IPS-15b (cell line): Measurements from ENCODE around the gene ZDHHC17.
"Not testable (repeated sequence)": the region's sequence is repeated elsewhere in the genome, so short reads cannot be mapped to it uniquely, and the experiment has no call there.

Source experiments
- H3K27me3 ChIP-seq: one replicate; pipeline ENCODE4 v1.6.1; 2013; ENCODE audit warnings: low read length; ENCODE audit not compliant: control insufficient read depth, insufficient read depth
- H3K36me3 ChIP-seq: one replicate; pipeline ENCODE4 v1.6.1; 2013; ENCODE audit warnings: low read length; ENCODE audit not compliant: control insufficient read depth, insufficient read depth
- H3K4me1 ChIP-seq: one replicate; pipeline ENCODE4 v1.6.1; 2013; ENCODE audit warnings: mild to moderate bottlenecking, low read length; ENCODE audit not compliant: control insufficient read depth, insufficient read depth
- H3K4me3 ChIP-seq: one replicate; pipeline ENCODE4 v1.5.1; 2013; ENCODE audit warnings: low read depth, low read length
- H3K9ac ChIP-seq: one replicate; pipeline ENCODE4 v1.6.1; 2013; ENCODE audit warnings: low read depth, mild to moderate bottlenecking, low read length
- H3K9me3 ChIP-seq: one replicate; pipeline ENCODE4 v1.6.1; 2013; ENCODE audit warnings: mild to moderate bottlenecking, low read length; ENCODE audit not compliant: control insufficient read depth, insufficient read depth

Gene ZDHHC17

GRCh38 chr12:76768576-76768975, 4.7 kb downstream of the ZDHHC17 start:
- peaks cover 3% of the 10 kb centered on the region for H3K4me1 ChIP-seq

GRCh38 chr12:76777765-76778216, 13.9 kb downstream of the ZDHHC17 start:
- Histone ChIP-seq H3K4me1 (peaks cover 20% of the 10 kb centered on the region), H3K4me3 (no peak overlapping the region), H3K27me3 (no peaks in the 10 kb centered on the region), H3K9ac (no peak overlapping the region), H3K9me3 (no peaks in the 10 kb centered on the region), H3K36me3 (no peaks in the 10 kb centered on the region)

More at GRCh38 chr12:76768576-76768975, 4.7 kb downstream of the ZDHHC17 start:
- Histone ChIP-seq H3K9ac (no peak overlapping the region), H3K36me3 (no peaks in the 10 kb centered on the region), H3K4me3 (no peak overlapping the region), H3K27me3 (no peaks in the 10 kb centered on the region), H3K9me3 (no peaks in the 10 kb centered on the region)

GRCh38 chr12:76778364-76778763, 14.4 kb downstream of the ZDHHC17 start:
- no peak overlapping the region for H3K9ac ChIP-seq

DNA sequence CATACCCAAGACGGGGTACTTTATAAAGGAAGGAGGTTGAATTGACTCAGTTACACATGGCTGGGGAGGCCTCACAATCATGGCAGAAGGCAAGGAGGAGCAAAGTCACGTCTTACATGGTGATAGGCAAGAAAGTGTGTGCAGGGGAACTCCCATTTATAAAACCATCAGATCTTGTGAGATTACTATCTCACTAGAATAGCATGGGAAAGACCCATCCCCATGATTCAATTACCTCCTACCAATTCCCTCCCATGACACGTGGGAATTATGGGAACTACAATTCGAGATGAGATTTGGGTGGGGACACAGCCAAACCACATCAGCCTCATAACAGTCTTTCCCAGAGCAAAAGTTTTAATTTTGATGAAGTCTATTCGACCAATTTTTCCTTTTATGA, 15.4 kb downstream of the ZDHHC17 start:
- H3K27me3 ChIP-seq, H3K9me3 ChIP-seq, H3K36me3 ChIP-seq, H3K9ac ChIP-seq, H3K4me3 ChIP-seq: not testable (repeated sequence)
- peaks cover 20% of the 10 kb centered on the region for H3K4me1 ChIP-seq

More at GRCh38 chr12:76778364-76778763, 14.4 kb downstream of the ZDHHC17 start:
- Histone ChIP-seq H3K9me3 (no peaks in the 10 kb centered on the region), H3K4me1 (peaks cover 20% of the 10 kb centered on the region), H3K27me3 (no peaks in the 10 kb centered on the region), H3K36me3 (no peaks in the 10 kb centered on the region), H3K4me3 (no peak overlapping the region)

- no peaks in the 10 kb centered on the region for H3K27me3 ChIP-seq
- no peaks in the 10 kb centered on the region for H3K36me3 ChIP-seq
- H3K4me1 ChIP-seq: peaks cover 20% of the 10 kb centered on the region
- H3K4me3 ChIP-seq: no peak overlapping the region
- no peaks in the 10 kb centered on the region for H3K9me3 ChIP-seq
- no peak overlapping the region for H3K9ac ChIP-seq
Observed at GRCh38 chr12:76781321-76781720, 17.4 kb downstream of the ZDHHC17 start.

GRCh38 chr12:76782526-76782925, 18.6 kb downstream of the ZDHHC17 start:
- H3K36me3 ChIP-seq: no peaks in the 10 kb centered on the region
- H3K4me3 ChIP-seq: no peak overlapping the region
- H3K27me3 ChIP-seq: no peaks in the 10 kb centered on the region
- no peak overlapping the region for H3K9ac ChIP-seq
- H3K9me3 ChIP-seq: no peaks in the 10 kb centered on the region
- peaks cover 18% of the 10 kb centered on the region for H3K4me1 ChIP-seq

- no peak overlapping the region for H3K4me3 ChIP-seq
- no peak overlapping the region for H3K9ac ChIP-seq
- peaks cover 8% of the 10 kb centered on the region for H3K4me1 ChIP-seq
- no peaks in the 10 kb centered on the region for H3K36me3 ChIP-seq
- no peaks in the 10 kb centered on the region for H3K27me3 ChIP-seq
- H3K9me3 ChIP-seq: no peaks in the 10 kb centered on the region
Observed at GRCh38 chr12:76784600-76785051, 20.7 kb downstream of the ZDHHC17 start.

- Histone ChIP-seq H3K9ac (no peak overlapping the region), H3K36me3 (no peaks in the 10 kb centered on the region), H3K9me3 (no peaks in the 10 kb centered on the region), H3K4me1 (peaks cover 8% of the 10 kb centered on the region), H3K4me3 (no peak overlapping the region), H3K27me3 (no peaks in the 10 kb centered on the region)
Observed at GRCh38 chr12:76785407-76785806, 21.5 kb downstream of the ZDHHC17 start.

DNA sequence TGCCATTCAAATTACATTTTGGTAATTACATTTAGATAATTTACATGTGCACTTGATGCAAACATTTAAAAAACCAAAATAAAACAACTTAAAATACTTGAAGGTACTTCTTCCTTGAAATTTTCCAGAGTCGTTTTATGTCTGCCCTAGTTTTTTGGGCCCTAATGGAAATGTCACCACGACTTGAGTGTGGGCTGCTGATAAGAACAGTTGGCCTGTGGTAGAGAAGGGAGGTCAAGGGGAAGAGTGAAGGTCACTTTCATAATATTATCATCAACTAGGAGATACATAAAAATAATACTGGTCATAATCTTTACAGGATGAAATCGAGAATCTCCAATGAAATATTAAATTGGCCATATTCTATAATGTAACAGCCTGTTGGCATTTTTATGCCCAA, 23.1 kb downstream of the ZDHHC17 start:
- H3K4me1 ChIP-seq: peaks cover 3% of the 10 kb centered on the region
- H3K27me3 ChIP-seq: no peaks in the 10 kb centered on the region
- no peak overlapping the region for H3K9ac ChIP-seq
- no peaks in the 10 kb centered on the region for H3K36me3 ChIP-seq
- no peak overlapping the region for H3K4me3 ChIP-seq
- H3K9me3 ChIP-seq: no peaks in the 10 kb centered on the region

DNA sequence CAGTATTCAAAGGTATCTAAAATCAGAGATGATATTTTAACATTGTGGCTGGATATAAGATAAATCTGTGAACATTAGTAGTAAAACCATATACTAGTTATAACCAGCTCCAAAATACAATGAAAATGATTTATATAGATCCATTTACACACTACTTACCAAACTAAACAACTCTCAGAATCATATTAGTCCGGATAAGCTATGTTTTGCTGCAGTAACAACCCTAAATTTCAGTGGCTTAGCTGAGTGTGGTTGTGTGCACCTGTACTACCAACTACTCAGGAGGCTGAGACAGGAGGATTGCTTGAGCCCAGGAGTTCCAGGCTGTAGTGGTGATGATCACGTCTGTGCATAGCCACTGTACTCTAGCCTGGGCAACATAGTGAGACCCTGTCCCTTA, 23.8 kb downstream of the ZDHHC17 start:
- Histone ChIP-seq H3K9me3 (no peaks in the 10 kb centered on the region), H3K9ac (no peak overlapping the region), H3K36me3 (no peaks in the 10 kb centered on the region), H3K27me3 (no peaks in the 10 kb centered on the region), H3K4me1 (peaks cover 7% of the 10 kb centered on the region), H3K4me3 (no peak overlapping the region)

GRCh38 chr12:76789335-76790050, 25.6 kb downstream of the ZDHHC17 start:
- no peaks in the 10 kb centered on the region for H3K9me3 ChIP-seq
- H3K9ac ChIP-seq: no peak overlapping the region
- peaks cover 7% of the 10 kb centered on the region for H3K4me1 ChIP-seq
- H3K27me3 ChIP-seq: no peaks in the 10 kb centered on the region
- no peaks in the 10 kb centered on the region for H3K36me3 ChIP-seq
- H3K4me3 ChIP-seq: no peak overlapping the region
